K562 (cell line): Measurements from ENCODE around the gene MRPL32. TPM values are rescaled to one million over a fixed set of nuclear protein-coding genes. Genes with fewer than 3 reads are reported as not detected.

Source experiments
- IFI16 ChIP-seq: fragments of 250-450 bp; sonication (Bioruptor Pico); IDR thresholded peaks from 2 replicates; pipeline ENCODE4 v2.1.2; 2022; ENCODE audit warnings: mild to moderate bottlenecking, inconsistent platforms
- YY1 ChIP-seq, 3 experiments: IDR thresholded peaks; 2 replicates each; pipeline ENCODE4 v1.6.1; 2011; ENCODE audit warnings: low read length in 2 of 3, mild to moderate bottlenecking in 2 of 3, moderate library complexity in 2 of 3, borderline replicate concordance in 1 of 3, control low read depth in 1 of 3, low read depth in 1 of 3; ENCODE audit not compliant: insufficient read depth in 3 of 3, insufficient replicate concordance in 2 of 3, control insufficient read depth in 1 of 3, insufficient read length in 1 of 3; ENCODE audit errors: extremely low read depth in 1 of 3
- ZBTB40 ChIP-seq, 2 experiments: fragments of 450-650 bp in 1 of 2; sonication (generic) in 1 of 2; formaldehyde crosslinking in 1 of 2; IDR thresholded peaks; 2 replicates each; pipeline versions ENCODE4 v1.7.1 to v1.9.0; 2016 to 2022; ENCODE audit warnings: inconsistent platforms in 1 of 2, mild to moderate bottlenecking in 1 of 2, missing genetic modification reagents in 1 of 2
- ZFP30 ChIP-seq: fragments of 250-450 bp; sonication (Bioruptor Pico); IDR thresholded peaks from 2 replicates; pipeline ENCODE4 v1.8.0; 2022; ENCODE audit warnings: moderate library complexity, mild to moderate bottlenecking, inconsistent platforms, borderline replicate concordance
- polyA plus RNA-seq, 8 experiments: library from polyadenylated mRNA; depleted of rRNA in 4 of 8; stranded (reverse) in 5 of 8; unstranded in 3 of 8; fragments of >200 nt; fragmentation: Nextera tagmentation in 2 of 8; fragmentation: Illumina TruSeq in 1 of 8; extraction: Ambion mirVana in 2 of 8; extraction: Trizol in 1 of 8; gene quantifications; 2 replicates each; pipeline versions ENCODE4 v1.2.1 to v1.2.3, GENCODE V29; 2011 to 2014; ENCODE audit warnings: inconsistent platforms in 1 of 8, missing spikeins in 1 of 8
- total RNA-seq, 7 experiments: library from RNA; depleted of rRNA in 6 of 7; stranded (reverse); fragments of >200 nt in 6 of 7; fragmentation: Illumina TruSeq in 2 of 7; extraction: Trizol in 2 of 7; gene quantifications; 2 replicates each; pipeline versions ENCODE4 v1.2.1 to v1.2.3, GENCODE V29; 2011 to 2021; ENCODE audit warnings: low replicate concordance in 1 of 7
- TF ChIP-seq, protein P1 (sequence below), 2 experiments: fragments of 450-650 bp; formaldehyde crosslinking in 1 of 2; IDR thresholded peaks; 2 replicates each; pipeline versions ENCODE4 v1.4.0 to v1.6.1; 2014 to 2020; ENCODE audit warnings: mild to moderate bottlenecking in 2 of 2, borderline replicate concordance in 1 of 2, low read depth in 1 of 2
- TF ChIP-seq, protein P2 (sequence below), 2 experiments: fragments of 450-650 bp; conservative IDR thresholded peaks; 2 replicates each; pipeline ENCODE4 v1.6.1; 2017; ENCODE audit warnings: mild to moderate bottlenecking in 2 of 2, moderate library complexity in 2 of 2

The MRPL32 gene
- total and polyA plus RNA-seq, 9 of the 15 experiments (the other 6 are each of a cell fraction or from before 2014, with no cell fraction given), result 75.5 to 351 (median 138) TPM

DNA sequence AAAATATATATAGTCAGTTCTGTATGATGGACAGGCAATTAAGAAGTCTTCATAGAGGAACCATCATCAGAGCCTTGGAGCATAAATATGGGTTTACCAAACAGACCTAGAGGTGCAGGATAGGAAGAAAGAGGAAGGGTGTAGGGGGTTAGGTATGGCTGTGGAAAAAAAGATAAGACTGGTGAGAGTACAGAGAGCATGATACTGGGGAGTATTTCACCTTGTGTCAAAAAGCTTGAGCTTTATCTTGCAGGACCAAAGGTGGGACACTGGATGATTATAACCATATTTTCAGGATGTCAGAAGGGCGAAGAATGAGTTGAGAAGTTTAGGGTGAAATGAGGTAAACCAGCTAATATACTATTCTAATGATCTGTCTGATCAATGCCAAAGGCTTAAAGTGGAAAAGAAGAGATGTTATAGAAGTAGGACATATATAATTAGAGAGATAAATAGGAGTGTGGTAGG, 54.6 kb downstream of the MRPL32 start (continued):
- TF ChIP-seq, protein P1, sequence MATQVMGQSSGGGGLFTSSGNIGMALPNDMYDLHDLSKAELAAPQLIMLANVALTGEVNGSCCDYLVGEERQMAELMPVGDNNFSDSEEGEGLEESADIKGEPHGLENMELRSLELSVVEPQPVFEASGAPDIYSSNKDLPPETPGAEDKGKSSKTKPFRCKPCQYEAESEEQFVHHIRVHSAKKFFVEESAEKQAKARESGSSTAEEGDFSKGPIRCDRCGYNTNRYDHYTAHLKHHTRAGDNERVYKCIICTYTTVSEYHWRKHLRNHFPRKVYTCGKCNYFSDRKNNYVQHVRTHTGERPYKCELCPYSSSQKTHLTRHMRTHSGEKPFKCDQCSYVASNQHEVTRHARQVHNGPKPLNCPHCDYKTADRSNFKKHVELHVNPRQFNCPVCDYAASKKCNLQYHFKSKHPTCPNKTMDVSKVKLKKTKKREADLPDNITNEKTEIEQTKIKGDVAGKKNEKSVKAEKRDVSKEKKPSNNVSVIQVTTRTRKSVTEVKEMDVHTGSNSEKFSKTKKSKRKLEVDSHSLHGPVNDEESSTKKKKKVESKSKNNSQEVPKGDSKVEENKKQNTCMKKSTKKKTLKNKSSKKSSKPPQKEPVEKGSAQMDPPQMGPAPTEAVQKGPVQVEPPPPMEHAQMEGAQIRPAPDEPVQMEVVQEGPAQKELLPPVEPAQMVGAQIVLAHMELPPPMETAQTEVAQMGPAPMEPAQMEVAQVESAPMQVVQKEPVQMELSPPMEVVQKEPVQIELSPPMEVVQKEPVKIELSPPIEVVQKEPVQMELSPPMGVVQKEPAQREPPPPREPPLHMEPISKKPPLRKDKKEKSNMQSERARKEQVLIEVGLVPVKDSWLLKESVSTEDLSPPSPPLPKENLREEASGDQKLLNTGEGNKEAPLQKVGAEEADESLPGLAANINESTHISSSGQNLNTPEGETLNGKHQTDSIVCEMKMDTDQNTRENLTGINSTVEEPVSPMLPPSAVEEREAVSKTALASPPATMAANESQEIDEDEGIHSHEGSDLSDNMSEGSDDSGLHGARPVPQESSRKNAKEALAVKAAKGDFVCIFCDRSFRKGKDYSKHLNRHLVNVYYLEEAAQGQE (IDR thresholded peaks at IDR 0.05; ENCODE audit: borderline replicate concordance), result no peak
- TF ChIP-seq, protein P1 (CRISPR knock-in tag; IDR thresholded peaks at IDR 0.05; ENCODE audit: low read depth), result no peak
- TF ChIP-seq ZFP30 (CRISPR knock-in tag) (no peak), IFI16 (CRISPR knock-in tag) (no peak), ZBTB40 (IDR thresholded peaks at IDR 0.05) (0 out of 2 replicates have a peak, but pooled peaks have one; percentile 15), ZBTB40 (CRISPR knock-in tag; IDR thresholded peaks at IDR 0.05) (no peak), YY1 (IDR thresholded peaks at IDR 0.05; ENCODE audit: borderline replicate concordance in 1 of 3, control insufficient read depth in 1 of 3, extremely low read depth in 1 of 3, insufficient read depth in 3 of 3, insufficient read length in 1 of 3, insufficient replicate concordance in 2 of 3, low read depth in 1 of 3, low read length in 2 of 3) (no peak)
- TF ChIP-seq, protein P2, sequence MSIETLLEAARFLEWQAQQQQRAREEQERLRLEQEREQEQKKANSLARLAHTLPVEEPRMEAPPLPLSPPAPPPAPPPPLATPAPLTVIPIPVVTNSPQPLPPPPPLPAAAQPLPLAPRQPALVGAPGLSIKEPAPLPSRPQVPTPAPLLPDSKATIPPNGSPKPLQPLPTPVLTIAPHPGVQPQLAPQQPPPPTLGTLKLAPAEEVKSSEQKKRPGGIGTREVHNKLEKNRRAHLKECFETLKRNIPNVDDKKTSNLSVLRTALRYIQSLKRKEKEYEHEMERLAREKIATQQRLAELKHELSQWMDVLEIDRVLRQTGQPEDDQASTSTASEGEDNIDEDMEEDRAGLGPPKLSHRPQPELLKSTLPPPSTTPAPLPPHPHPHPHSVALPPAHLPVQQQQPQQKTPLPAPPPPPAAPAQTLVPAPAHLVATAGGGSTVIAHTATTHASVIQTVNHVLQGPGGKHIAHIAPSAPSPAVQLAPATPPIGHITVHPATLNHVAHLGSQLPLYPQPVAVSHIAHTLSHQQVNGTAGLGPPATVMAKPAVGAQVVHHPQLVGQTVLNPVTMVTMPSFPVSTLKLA (conservative IDR thresholded peaks at IDR 0.05), result peak; percentile 31 to 58; a peak in 2 of 4 replicates
